HCT116 (cell line): ENCODE data around the gene TMEM151A. TPM values are rescaled to one million over a fixed set of nuclear protein-coding genes. Genes with fewer than 3 reads are reported as not detected.
"Not testable (repeated sequence)": the region's sequence is repeated elsewhere in the genome, so short reads cannot be mapped to it uniquely, and the experiment has no call there.

Source experiments
- ATAC-seq: fragments of 200-7000 bp; cut with Tn5 transposase; 2 replicates; pipeline ENCODE4 v1.9.1; 2020; ENCODE audit warnings: mild to moderate bottlenecking, moderate library complexity
- BruUV-seq: library from RNA; stranded (reverse); fragments of 400-500 nt; replicated peaks from 2 replicates; lab custom pipeline; 2021; lab: Mats Ljungman, UMichigan
- CTCF ChIA-PET: fragments of 300-600 bp; sonication (Branson Sonifier 250); formaldehyde crosslinking; loops from one replicate; lab custom pipeline; 2021; ENCODE audit warnings: antibody characterized with exemption; lab: Charles Lee
- POLR2A ChIA-PET: fragments of 300-600, 350-600 bp; sonication (Branson Sonifier 250); formaldehyde crosslinking; loops from one replicate; lab custom pipeline; 2021; ENCODE audit warnings: antibody characterized with exemption; lab: Charles Lee
- RAD21 ChIA-PET, 2 experiments: fragments of 300-600 bp; sonication (Branson Sonifier 250); formaldehyde crosslinking; loops; one replicate each; lab custom pipeline; 2023; ENCODE audit warnings: low total read pairs in 2 of 2; ENCODE audit not compliant: uncharacterized antibody in 2 of 2, unreplicated experiment in 2 of 2, low non-redundant PET in 1 of 2; lab: Charles Lee
- DNase-seq: peaks from one replicate; pipeline ENCODE4 v3.0.0-alpha.2; 2010; ENCODE audit warnings: low read depth, low spot score
- H2AFZ ChIP-seq: fragments of 200-600 bp; shearing (Covaris generic), sonication (generic); 2 replicates; pipeline ENCODE4 v1.6.1; 2017; ENCODE audit warnings: low read depth, mixed run types, mixed read lengths, antibody characterized with exemption, low read length; ENCODE audit not compliant: poor library complexity, severe bottlenecking
- H3K27ac ChIP-seq: 2 replicates; pipeline ENCODE4 v1.5.1; 2012; ENCODE audit warnings: low read depth, low read length
- H3K27me3 ChIP-seq: fragments of 200-600 bp; sonication (generic); 2 replicates; pipeline ENCODE4 v1.6.1; 2016; ENCODE audit warnings: mixed run types, low read length, mixed read lengths; ENCODE audit not compliant: insufficient read depth
- H3K36me3 ChIP-seq, 2 experiments: fragments of 200-500 bp in 1 of 2; fragments of 200-600 bp in 1 of 2; sonication (Bioruptor generic) in 1 of 2; sonication (generic) in 1 of 2; 2 replicates each; pipeline versions ENCODE4 v1.5.1 to v1.6.1; 2014 to 2016; ENCODE audit warnings: low read length in 2 of 2, inconsistent platforms in 1 of 2, mixed read lengths in 1 of 2, mixed run types in 1 of 2; ENCODE audit not compliant: insufficient read depth in 2 of 2, control insufficient read depth in 1 of 2
- H3K4me1 ChIP-seq, 2 experiments: fragments of 200-600 bp in 1 of 2; sonication (generic) in 1 of 2; 2 replicates each; pipeline versions ENCODE4 v1.5.1 to v1.6.1; 2012 to 2017; ENCODE audit warnings: low read length in 2 of 2, inconsistent platforms in 1 of 2, mild to moderate bottlenecking in 1 of 2, mixed read lengths in 1 of 2, mixed run types in 1 of 2, moderate library complexity in 1 of 2; ENCODE audit not compliant: insufficient read depth in 2 of 2, control insufficient read depth in 1 of 2
- H3K4me2 ChIP-seq: fragments of 200-600 bp; sonication (generic); 2 replicates; pipeline ENCODE4 v1.6.1; 2017; ENCODE audit warnings: mixed run types, low read length, mixed read lengths
- H3K4me3 ChIP-seq, 2 experiments: fragments of 200-600 bp in 1 of 2; sonication (generic) in 1 of 2; replicated peaks in 1 of 2; 2 replicates each; pipeline ENCODE4 v1.5.1; 2011 to 2016; ENCODE audit warnings: low read length in 2 of 2, control low read depth in 1 of 2, low read depth in 1 of 2, mild to moderate bottlenecking in 1 of 2, mixed read lengths in 1 of 2, mixed run types in 1 of 2
- H3K79me2 ChIP-seq: fragments of 200-600 bp; sonication (generic); 2 replicates; pipeline ENCODE4 v1.6.1; 2017; ENCODE audit warnings: mild to moderate bottlenecking, mixed run types, low read length, moderate library complexity, mixed read lengths; ENCODE audit not compliant: insufficient read depth
- H3K9ac ChIP-seq: fragments of 200-600 bp; sonication (generic); 2 replicates; pipeline ENCODE4 v1.6.1; 2016; ENCODE audit warnings: low read length, mixed read lengths
- H3K9me2 ChIP-seq: fragments of 200-600 bp; sonication (generic), shearing (Covaris generic); 2 replicates; pipeline ENCODE4 v1.6.1; 2017; ENCODE audit warnings: mixed run types, mild to moderate bottlenecking, moderate library complexity; ENCODE audit not compliant: insufficient read depth
- H3K9me3 ChIP-seq, 2 experiments: fragments of 200-500 bp in 1 of 2; fragments of 200-600 bp in 1 of 2; sonication (Bioruptor generic) in 1 of 2; sonication (generic) in 1 of 2; 2 replicates each; pipeline ENCODE4 v1.6.1; 2014 to 2017; ENCODE audit warnings: low read length in 2 of 2, mixed read lengths in 2 of 2, inconsistent platforms in 1 of 2, low read depth in 1 of 2, mild to moderate bottlenecking in 1 of 2, mixed run types in 1 of 2, moderate library complexity in 1 of 2; ENCODE audit not compliant: control insufficient read depth in 1 of 2, insufficient read depth in 1 of 2
- H4K20me1 ChIP-seq: fragments of 200-600 bp; sonication (generic), shearing (Covaris generic); 2 replicates; pipeline ENCODE4 v1.6.1; 2017; ENCODE audit warnings: mixed run types, mild to moderate bottlenecking, moderate library complexity; ENCODE audit not compliant: insufficient read depth
- CEBPB ChIP-seq: IDR thresholded peaks from 2 replicates; pipeline ENCODE4 v1.6.1; 2012; ENCODE audit warnings: low read depth
- EGR1 ChIP-seq: IDR thresholded peaks from 2 replicates; pipeline ENCODE4 v1.6.1; 2012; ENCODE audit warnings: low read depth
- ELF1 ChIP-seq: IDR thresholded peaks from 2 replicates; pipeline ENCODE4 v1.6.1; 2012; ENCODE audit warnings: low read depth, borderline replicate concordance
- EZH2phosphoT487 ChIP-seq: fragments of 200-600 bp; IDR thresholded peaks from 2 replicates; pipeline ENCODE4 v1.6.1; 2018; ENCODE audit warnings: antibody characterized with exemption, borderline replicate concordance
- FOSL1 ChIP-seq: IDR thresholded peaks from 2 replicates; pipeline ENCODE4 v1.6.1; 2012; ENCODE audit warnings: low read depth
- JUND ChIP-seq: IDR thresholded peaks from 2 replicates; pipeline ENCODE4 v1.6.1; 2012
- POLR2A ChIP-seq: IDR thresholded peaks from 2 replicates; pipeline ENCODE4 v1.7.0; 2011; ENCODE audit warnings: borderline replicate concordance; ENCODE audit not compliant: insufficient read depth, insufficient read length; ENCODE audit errors: extremely low read depth
- POLR2AphosphoS5 ChIP-seq: IDR thresholded peaks from 2 replicates; pipeline ENCODE4 v1.6.1; 2011; ENCODE audit warnings: mild to moderate bottlenecking, low read depth, low read length, moderate library complexity
- RAD21 ChIP-seq: IDR thresholded peaks from 2 replicates; pipeline ENCODE4 v1.6.1; 2012; ENCODE audit warnings: low read depth, mild to moderate bottlenecking
- REST ChIP-seq: IDR thresholded peaks from 2 replicates; pipeline ENCODE4 v1.6.1; 2012; ENCODE audit warnings: low read depth
- SIN3A ChIP-seq: IDR thresholded peaks from 2 replicates; pipeline ENCODE4 v1.6.1; 2012; ENCODE audit warnings: low read depth
- ZBTB33 ChIP-seq: IDR thresholded peaks from 2 replicates; pipeline ENCODE4 v1.6.1; 2011; ENCODE audit warnings: mild to moderate bottlenecking, low read length, moderate library complexity; ENCODE audit not compliant: insufficient replicate concordance; ENCODE audit errors: extremely low read depth
- ZFX ChIP-seq: fragments of 450-650 bp; IDR thresholded peaks from 2 replicates; pipeline ENCODE4 v1.6.1; 2017
- ZNF274 ChIP-seq: fragments of 200-500 bp; sonication (Bioruptor generic); IDR thresholded peaks from 2 replicates; pipeline ENCODE4 v1.6.1; 2014; ENCODE audit warnings: mild to moderate bottlenecking, low read depth, low read length, inconsistent platforms
- intact Hi-C: fragments of 100-400 bp; cut with micrococcal nuclease; formaldehyde crosslinking; loops from 2 replicates; pipeline ENCODE4 v1.10.0; 2022
- total RNA-seq: library from RNA; stranded (reverse); gene quantifications from one replicate; pipeline ENCODE4 v1.2.1, GENCODE V29; 2021; ENCODE audit not compliant: unreplicated experiment
- TF ChIP-seq, protein P1 (sequence below), 3 experiments: fragments of 200-600 bp in 1 of 3; sonication (generic) in 1 of 3; IDR thresholded peaks in 2 of 3; conservative IDR thresholded peaks in 1 of 3; 2 replicates each; pipeline ENCODE4 v1.5.1; 2012 to 2017; ENCODE audit warnings: low read depth in 2 of 3, low read length in 2 of 3, antibody characterized with exemption in 1 of 3, borderline replicate concordance in 1 of 3, control low read depth in 1 of 3, mild to moderate bottlenecking in 1 of 3, mixed read lengths in 1 of 3, mixed run types in 1 of 3, moderate library complexity in 1 of 3; ENCODE audit not compliant: insufficient read depth in 1 of 3

Gene TMEM151A
- total RNA-seq, 1 experiment from 2014 or later: 5.9 TPM

- no peak overlapping the region for H3K27ac ChIP-seq
- ChIA-PET RAD21 (no interaction called here), POLR2A (no interaction called here)
- no peaks in the 10 kb centered on the region for H3K9me3 ChIP-seq
- TF ChIP-seq ELF1: no peak
- no peak for TF ChIP-seq SIN3A
- TF ChIP-seq FOSL1: no peak
- no peak for TF ChIP-seq POLR2AphosphoS5
- no peak for TF ChIP-seq CEBPB
- TF ChIP-seq EZH2phosphoT487: no peak
- no peak for TF ChIP-seq REST
- no peak for TF ChIP-seq ZNF274
- no peak for TF ChIP-seq ZFX
- no peak for TF ChIP-seq EGR1
- TF ChIP-seq, protein P1, sequence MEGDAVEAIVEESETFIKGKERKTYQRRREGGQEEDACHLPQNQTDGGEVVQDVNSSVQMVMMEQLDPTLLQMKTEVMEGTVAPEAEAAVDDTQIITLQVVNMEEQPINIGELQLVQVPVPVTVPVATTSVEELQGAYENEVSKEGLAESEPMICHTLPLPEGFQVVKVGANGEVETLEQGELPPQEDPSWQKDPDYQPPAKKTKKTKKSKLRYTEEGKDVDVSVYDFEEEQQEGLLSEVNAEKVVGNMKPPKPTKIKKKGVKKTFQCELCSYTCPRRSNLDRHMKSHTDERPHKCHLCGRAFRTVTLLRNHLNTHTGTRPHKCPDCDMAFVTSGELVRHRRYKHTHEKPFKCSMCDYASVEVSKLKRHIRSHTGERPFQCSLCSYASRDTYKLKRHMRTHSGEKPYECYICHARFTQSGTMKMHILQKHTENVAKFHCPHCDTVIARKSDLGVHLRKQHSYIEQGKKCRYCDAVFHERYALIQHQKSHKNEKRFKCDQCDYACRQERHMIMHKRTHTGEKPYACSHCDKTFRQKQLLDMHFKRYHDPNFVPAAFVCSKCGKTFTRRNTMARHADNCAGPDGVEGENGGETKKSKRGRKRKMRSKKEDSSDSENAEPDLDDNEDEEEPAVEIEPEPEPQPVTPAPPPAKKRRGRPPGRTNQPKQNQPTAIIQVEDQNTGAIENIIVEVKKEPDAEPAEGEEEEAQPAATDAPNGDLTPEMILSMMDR (IDR thresholded peaks at IDR 0.05 in 2 of 3, conservative IDR thresholded peaks at IDR 0.05 in 1 of 3; ENCODE audit: borderline replicate concordance in 1 of 3, insufficient read depth in 1 of 3, low read depth in 2 of 3, low read length in 2 of 3): no peak
- no peak for TF ChIP-seq JUND
- TF ChIP-seq ZBTB33: no peak
- TF ChIP-seq POLR2A: no peak
- TF ChIP-seq RAD21: no peak
- TF ChIP-seq, all 23 proteins: peak for 0
- no peaks in the 10 kb centered on the region for H3K9me2 ChIP-seq
- H3K36me3 ChIP-seq: no peaks in the 10 kb centered on the region
- H3K4me2 ChIP-seq: no peak overlapping the region
- DNase-seq (no peak), ATAC-seq (no peak)
- H3K9ac ChIP-seq: no peak overlapping the region
- no TSS peak for BruUV-seq
- peaks cover 4 to 5% of the 10 kb centered on the region in 2 experiments; a peak in 3 of 4 replicates for H3K4me1 ChIP-seq
- CTCF ChIA-PET: no interaction called here
- no peak overlapping the region for H2AFZ ChIP-seq
- H4K20me1 ChIP-seq: no peaks in the 10 kb centered on the region
- no peaks in the 10 kb centered on the region for H3K27me3 ChIP-seq
- no peaks in the 10 kb centered on the region for H3K79me2 ChIP-seq
- intact Hi-C loops: no loop called here
- no peak overlapping the region for H3K4me3 ChIP-seq
These were observed 26.9 kb downstream of the TMEM151A start for GRCh38 chr11:66318600-66318970.

DNA sequence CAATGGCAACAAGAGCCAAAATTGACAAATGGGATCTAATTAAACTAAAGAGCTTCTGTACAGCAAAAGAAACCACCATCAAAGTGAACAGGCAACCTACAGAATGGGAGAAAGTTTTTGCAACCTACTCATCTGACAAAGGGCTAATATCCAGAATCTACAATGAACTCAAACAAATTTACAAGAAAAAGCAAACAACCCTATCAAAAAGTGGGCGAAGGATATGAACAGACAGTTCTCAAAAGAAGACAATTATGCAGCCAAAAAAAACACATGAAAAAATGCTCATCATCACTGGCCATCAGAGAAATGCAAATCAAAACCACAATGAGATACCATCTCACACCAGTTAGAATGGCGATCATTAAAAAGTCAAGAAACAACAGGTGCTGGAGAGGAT lies 28.6 kb downstream of the TMEM151A start:
- H3K79me2 ChIP-seq, H3K4me3 ChIP-seq, H2AFZ ChIP-seq, POLR2A ChIA-PET, BruUV-seq, H3K27me3 ChIP-seq, RAD21 ChIA-PET, intact Hi-C loops, H3K9ac ChIP-seq, H3K4me2 ChIP-seq, CTCF ChIA-PET, H3K27ac ChIP-seq, H3K9me2 ChIP-seq, H3K36me3 ChIP-seq, H4K20me1 ChIP-seq, H3K9me3 ChIP-seq, ATAC-seq, DNase-seq: not testable (repeated sequence)
- H3K4me1 ChIP-seq: peaks cover 0 to 11% of the 10 kb centered on the region in 2 experiments; a peak in 2 of 4 replicates
